ENCODE measurements around the gene DDX47. TPM values are rescaled to one million over a fixed set of nuclear protein-coding genes. Genes with fewer than 3 reads are reported as not detected.
"Not testable (repeated sequence)": the region's sequence is repeated elsewhere in the genome, so short reads cannot be mapped to it uniquely, and the experiment has no call there.

Gene DDX47
- total and polyA plus RNA-seq, 2 experiments from 2014 or later = 42.0 to 67.6 TPM

GRCh38 chr12:12839003-12839395 is 25.9 kb downstream of the DDX47 start:
- H3K27me3 ChIP-seq = no peaks in the 10 kb centered on the region
- no peaks in the 10 kb centered on the region for H3K9me3 ChIP-seq (ENCODE audit: low read depth)
- no peak overlapping the region for H3K27ac ChIP-seq
- H3K4me3 ChIP-seq = no peak overlapping the region
- no peaks in the 10 kb centered on the region for H3K36me3 ChIP-seq
- TF ChIP-seq CTCF (IDR thresholded peaks at IDR 0.05; ENCODE audit: low read depth, low read length) = no peak
- H3K4me1 ChIP-seq (ENCODE audit: low read depth) = no peaks in the 10 kb centered on the region
- no peak for DNase-seq (ENCODE audit: low read depth in 1 of 2, low spot score in 1 of 2)

- not testable (repeated sequence) for H3K27me3 ChIP-seq; DNase-seq (ENCODE audit: low read depth in 1 of 2, low spot score in 1 of 2); H3K27ac ChIP-seq; H3K4me1 ChIP-seq (ENCODE audit: low read depth); H3K4me3 ChIP-seq; H3K9me3 ChIP-seq (ENCODE audit: low read depth); H3K36me3 ChIP-seq
Observed at GRCh38 chr12:12839439-12839838, 26.3 kb downstream of the DDX47 start.

GRCh38 chr12:12839873-12840579 is 26.9 kb downstream of the DDX47 start:
- no peak overlapping the region for H3K27ac ChIP-seq
- no peaks in the 10 kb centered on the region for H3K36me3 ChIP-seq
- no peak for TF ChIP-seq CTCF (IDR thresholded peaks at IDR 0.05; ENCODE audit: low read depth, low read length)
- no peaks in the 10 kb centered on the region for H3K4me1 ChIP-seq (ENCODE audit: low read depth)
- H3K27me3 ChIP-seq = no peaks in the 10 kb centered on the region
- H3K9me3 ChIP-seq (ENCODE audit: low read depth) = no peaks in the 10 kb centered on the region
- no peak overlapping the region for H3K4me3 ChIP-seq
- DNase-seq (ENCODE audit: low read depth in 1 of 2, low spot score in 1 of 2) = peak in 1 of 2 donors; percentile 68

GRCh38 chr12:12840580-12840899 is 27.4 kb downstream of the DDX47 start:
- no peaks in the 10 kb centered on the region for H3K9me3 ChIP-seq (ENCODE audit: low read depth)
- TF ChIP-seq CTCF (IDR thresholded peaks at IDR 0.05; ENCODE audit: low read depth, low read length) = no peak
- H3K27me3 ChIP-seq = no peaks in the 10 kb centered on the region
- H3K36me3 ChIP-seq = no peaks in the 10 kb centered on the region
- no peak for DNase-seq (ENCODE audit: low read depth in 1 of 2, low spot score in 1 of 2)
- H3K4me3 ChIP-seq = no peak overlapping the region
- no peak overlapping the region for H3K27ac ChIP-seq
- no peaks in the 10 kb centered on the region for H3K4me1 ChIP-seq (ENCODE audit: low read depth)

GRCh38 chr12:12841428-12841827 is 28.3 kb downstream of the DDX47 start:
- not testable (repeated sequence) for H3K4me3 ChIP-seq; DNase-seq (ENCODE audit: low read depth in 1 of 2, low spot score in 1 of 2); H3K4me1 ChIP-seq (ENCODE audit: low read depth); H3K9me3 ChIP-seq (ENCODE audit: low read depth); H3K27me3 ChIP-seq; H3K36me3 ChIP-seq; H3K27ac ChIP-seq

GRCh38 chr12:12845794-12846243 is 32.7 kb downstream of the DDX47 start:
- Histone ChIP-seq H3K27ac (no peak overlapping the region), H3K4me1 (ENCODE audit: low read depth) (no peaks in the 10 kb centered on the region), H3K36me3 (no peaks in the 10 kb centered on the region), H3K4me3 (no peak overlapping the region), H3K9me3 (ENCODE audit: low read depth) (no peaks in the 10 kb centered on the region), H3K27me3 (no peaks in the 10 kb centered on the region)
- no peak for DNase-seq (ENCODE audit: low read depth in 1 of 2, low spot score in 1 of 2)
- no peak for TF ChIP-seq CTCF (IDR thresholded peaks at IDR 0.05; ENCODE audit: low read depth, low read length)

- not testable (repeated sequence) for H3K36me3 ChIP-seq; H3K27ac ChIP-seq; H3K4me1 ChIP-seq (ENCODE audit: low read depth); DNase-seq (ENCODE audit: low read depth in 1 of 2, low spot score in 1 of 2); H3K27me3 ChIP-seq; H3K9me3 ChIP-seq (ENCODE audit: low read depth); H3K4me3 ChIP-seq
Observed at GRCh38 chr12:12846780-12847179, 33.6 kb downstream of the DDX47 start.
